ENCODE data around the gene LRAT. TPM values are rescaled to one million over a fixed set of nuclear protein-coding genes. Genes with fewer than 3 reads are reported as not detected.

Gene LRAT
- total and polyA plus RNA-seq, 2 experiments from 2014 or later, result 57.1 to 90.1 TPM

GRCh38 chr4:154757713-154758112 is 13.9 kb downstream of the LRAT start (continued):
- TF ChIP-seq ZNF462 (CRISPR knock-in tag; IDR thresholded peaks at IDR 0.05) (no peak), CTCF (conservative IDR thresholded peaks at IDR 0.05; ENCODE audit: low read depth in 2 of 2) (no peak), ZNF331 (CRISPR knock-in tag; IDR thresholded peaks at IDR 0.05; ENCODE audit: low read depth) (no peak), NANOG (IDR thresholded peaks at IDR 0.05; ENCODE audit: borderline replicate concordance) (no peak), EZH2phosphoT487 (IDR thresholded peaks at IDR 0.05; ENCODE audit: unreplicated experiment) (no peak), ETS1 (IDR thresholded peaks at IDR 0.05) (no peak)

- no peaks in the 10 kb centered on the region for H3F3A ChIP-seq (replicated peaks; ENCODE audit: low read depth)
- no peak overlapping the region for H3K4me3 ChIP-seq
- Mint-ChIP-seq H3K27me3 (ENCODE audit: insufficient read depth, low read depth, poor library complexity) (no peaks in the 10 kb centered on the region), H3K9me3 (no peaks in the 10 kb centered on the region), H3K4me1 (no peaks in the 10 kb centered on the region; the same call in 2 of the 3 replicates), H3K27ac (no peak overlapping the region), H3K36me3 (ENCODE audit: low read depth) (no peaks in the 10 kb centered on the region), H3K4me3 (no peak overlapping the region)
- no peaks in the 10 kb centered on the region for H3K27me3 ChIP-seq (ENCODE audit: insufficient read depth)
- H3K4me1 ChIP-seq (ENCODE audit: insufficient read depth), result no peaks in the 10 kb centered on the region
- no peak overlapping the region for H3K27ac ChIP-seq (ENCODE audit: low read depth)
- no peaks in the 10 kb centered on the region for H3K36me3 ChIP-seq (ENCODE audit: insufficient read depth)
- no peak overlapping the region for H3K4me2 ChIP-seq
- H3K9me2 ChIP-seq (ENCODE audit: insufficient read depth), result no peaks in the 10 kb centered on the region
- DNase-seq (ENCODE audit: low spot score) (no peak), ATAC-seq (no peak)
- no peak overlapping the region for H2AFZ ChIP-seq
- H3K79me2 ChIP-seq (replicated peaks; ENCODE audit: insufficient read depth), result no peaks in the 10 kb centered on the region
- no peaks in the 10 kb centered on the region for H4K20me1 ChIP-seq (replicated peaks; ENCODE audit: insufficient read depth)
- no peak for TF ChIP-seq CREB1 (CRISPR knock-in tag; IDR thresholded peaks at IDR 0.05; ENCODE audit: low read depth)
- TF ChIP-seq EZH2 (IDR thresholded peaks at IDR 0.05; ENCODE audit: low read depth, unreplicated experiment), result no peak
- no peak for TF ChIP-seq CTCF (conservative IDR thresholded peaks at IDR 0.05; ENCODE audit: low read depth in 2 of 2)
- no peak for TF ChIP-seq REST (IDR thresholded peaks at IDR 0.05; ENCODE audit: unreplicated experiment)
Observed at GRCh38 chr4:154760895-154761294, 17.1 kb downstream of the LRAT start.
